HG02840 (cell line): ENCODE results near the gene ATOSB.

Source experiments
- ATAC-seq: cut with Tn5 transposase; IDR thresholded peaks from one replicate; pipeline ENCODE4 v1.9.1; 2021; ENCODE audit warnings: mild to moderate bottlenecking, moderate library complexity, moderate number of reproducible peaks; ENCODE audit not compliant: unreplicated experiment, low FRiP score

Gene ATOSB

DNA sequence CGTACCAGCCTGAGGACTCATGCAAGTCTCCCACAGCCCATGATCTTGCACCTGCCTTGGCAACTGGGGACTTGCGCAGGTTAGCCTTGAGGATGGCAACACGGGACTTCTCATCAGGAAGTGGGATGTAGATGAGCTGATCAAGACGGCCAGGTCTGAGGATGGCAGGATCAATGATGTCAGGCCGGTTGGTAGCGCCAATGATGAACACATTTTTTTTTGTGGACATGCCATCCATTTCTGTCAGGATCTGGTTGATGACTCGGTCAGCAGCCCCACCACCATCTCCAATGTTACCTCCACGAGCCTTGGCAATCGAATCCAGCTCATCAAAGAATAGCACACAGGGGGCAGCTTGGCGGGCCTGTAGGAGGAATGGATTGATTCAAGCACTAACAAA lies 56.2 kb downstream of the ATOSB start:
- no peak for ATAC-seq

DNA sequence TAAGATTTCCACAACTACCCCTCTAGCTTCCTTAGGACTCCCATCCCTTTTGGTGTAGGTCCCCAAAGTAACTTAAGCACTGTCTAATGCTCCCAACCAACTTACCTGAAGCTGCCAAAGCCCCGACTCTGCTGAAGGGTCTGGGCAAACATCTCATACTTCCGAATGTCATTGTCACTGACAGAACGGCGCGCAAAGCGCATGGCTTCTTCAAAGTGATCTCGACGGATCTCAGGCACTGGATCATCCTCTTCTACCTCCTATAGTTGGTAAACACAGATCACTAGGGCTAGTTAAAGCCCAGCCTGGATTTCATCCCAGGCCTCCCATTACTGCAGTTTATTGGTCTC lies 58.4 kb downstream of the ATOSB start:
- no peak for ATAC-seq

DNA sequence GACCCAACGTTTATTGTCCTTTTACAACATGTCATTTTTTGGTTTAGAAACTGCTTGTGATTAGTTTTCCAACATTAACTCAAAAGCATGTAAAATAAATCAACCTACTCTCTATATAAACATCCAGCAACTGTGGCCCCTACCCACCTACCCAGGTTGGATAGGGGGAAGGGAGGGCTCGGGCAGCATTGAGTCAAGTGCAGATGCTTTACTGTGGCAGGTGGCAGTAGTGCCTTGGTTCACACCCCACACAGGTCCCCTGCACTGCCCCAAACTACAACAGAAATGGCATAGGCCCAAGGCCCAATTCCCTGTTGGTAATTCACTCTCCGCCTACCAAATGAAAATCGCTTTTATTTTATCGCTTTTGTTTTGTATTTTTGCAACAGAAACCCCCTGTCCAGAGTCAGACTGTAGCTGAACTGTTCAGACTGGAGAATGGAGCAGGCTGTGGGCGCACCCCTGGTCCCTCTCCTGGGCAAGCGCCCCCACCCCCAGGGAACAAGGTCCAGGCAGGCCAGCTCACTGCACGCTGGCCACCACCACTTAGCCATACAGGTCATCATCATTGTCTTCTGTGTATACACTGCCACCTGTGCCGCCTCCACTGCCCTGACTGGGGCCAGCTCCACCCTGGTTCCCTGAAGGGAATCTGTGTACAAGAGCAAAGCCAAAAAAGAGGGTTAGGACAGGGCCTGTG lies 58.9 kb downstream of the ATOSB start:
- no peak for ATAC-seq

DNA sequence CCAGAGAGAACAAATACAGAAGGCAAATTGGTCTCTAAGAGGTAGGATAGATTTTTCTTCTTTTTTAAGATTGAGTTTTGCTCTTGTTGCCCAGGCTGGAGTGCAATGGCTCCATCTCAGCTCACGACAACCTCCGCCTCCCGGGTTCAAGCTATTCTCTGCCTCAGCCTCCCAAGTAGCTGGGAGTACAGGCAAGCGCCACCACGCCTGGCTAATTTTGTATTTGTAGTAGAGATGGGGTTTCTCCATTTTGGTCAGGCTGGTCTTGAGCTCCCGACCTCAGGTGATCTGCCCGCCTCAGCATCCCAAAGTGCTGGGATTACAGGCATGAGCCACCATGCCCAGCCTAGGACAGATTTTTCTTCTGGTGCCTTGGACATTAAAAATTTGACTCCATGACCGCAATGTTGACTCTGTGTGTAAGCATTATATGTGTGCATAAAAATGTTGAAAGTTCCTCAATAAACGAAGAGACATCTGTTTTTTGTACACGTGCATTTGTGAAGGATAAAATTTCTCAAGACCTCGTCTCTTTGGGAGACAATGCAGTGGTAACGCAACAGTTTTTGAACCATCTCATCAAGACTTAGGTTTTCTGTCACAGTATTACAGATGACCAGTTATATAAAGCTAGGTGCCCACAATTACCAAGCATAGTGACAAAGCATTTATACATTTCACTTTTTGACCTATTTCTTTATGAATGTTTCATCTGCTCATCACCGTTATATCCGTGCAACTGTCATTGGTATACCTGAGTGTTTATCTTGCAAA lies 60.6 kb downstream of the ATOSB start:
- ATAC-seq, result no peak

DNA sequence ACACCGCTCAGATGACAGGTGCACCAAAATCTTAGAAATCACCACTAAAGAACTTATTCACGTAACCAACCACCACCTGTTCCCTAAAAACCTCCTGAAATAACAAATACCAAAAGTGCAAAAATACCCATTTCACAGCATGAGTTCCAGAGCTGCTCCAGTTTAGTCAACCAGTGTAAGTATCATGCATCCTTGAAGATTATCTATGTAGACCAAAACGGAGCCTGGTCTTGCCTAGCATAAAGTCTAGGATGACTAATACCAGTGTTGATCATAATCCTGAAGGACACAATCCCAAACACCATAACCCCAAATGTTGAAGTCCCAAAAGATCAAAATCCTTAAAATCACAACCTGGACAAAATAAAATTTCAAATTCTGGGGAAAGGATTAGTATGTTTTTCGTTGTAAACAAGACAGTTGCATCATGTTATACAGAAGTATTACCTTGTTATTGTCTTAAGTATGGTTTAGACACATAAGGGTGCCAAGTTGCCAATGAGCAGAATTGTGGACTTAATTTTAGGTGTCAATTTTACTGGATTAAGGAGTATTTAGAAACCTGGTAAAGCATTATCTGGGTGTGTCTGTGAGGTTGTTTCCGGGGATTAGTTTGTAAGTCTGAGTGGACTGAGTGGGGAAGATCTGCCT lies 61.4 kb downstream of the ATOSB start:
- ATAC-seq, result no peak
